HCT116 (cell line): ENCODE measurements around the gene MISFA.

Experiments used
- EZH2 ChIP-seq: fragments of 200-600 bp; sonication (generic); IDR thresholded peaks from 2 replicates; pipeline ENCODE4 v1.6.1; 2017; ENCODE audit warnings: antibody characterized with exemption, mixed run types
- FOSL1 ChIP-seq: IDR thresholded peaks from 2 replicates; pipeline ENCODE4 v1.6.1; 2012; ENCODE audit warnings: low read depth
- RAD21 ChIP-seq: IDR thresholded peaks from 2 replicates; pipeline ENCODE4 v1.6.1; 2012; ENCODE audit warnings: low read depth, mild to moderate bottlenecking
- SIN3A ChIP-seq: IDR thresholded peaks from 2 replicates; pipeline ENCODE4 v1.6.1; 2012; ENCODE audit warnings: low read depth
- TF ChIP-seq, protein P1 (sequence below), 3 experiments: fragments of 200-600 bp in 1 of 3; sonication (generic) in 1 of 3; IDR thresholded peaks in 2 of 3; conservative IDR thresholded peaks in 1 of 3; 2 replicates each; pipeline ENCODE4 v1.5.1; 2012 to 2017; ENCODE audit warnings: low read depth in 2 of 3, low read length in 2 of 3, antibody characterized with exemption in 1 of 3, borderline replicate concordance in 1 of 3, control low read depth in 1 of 3, mild to moderate bottlenecking in 1 of 3, mixed read lengths in 1 of 3, mixed run types in 1 of 3, moderate library complexity in 1 of 3; ENCODE audit not compliant: insufficient read depth in 1 of 3

DNA sequence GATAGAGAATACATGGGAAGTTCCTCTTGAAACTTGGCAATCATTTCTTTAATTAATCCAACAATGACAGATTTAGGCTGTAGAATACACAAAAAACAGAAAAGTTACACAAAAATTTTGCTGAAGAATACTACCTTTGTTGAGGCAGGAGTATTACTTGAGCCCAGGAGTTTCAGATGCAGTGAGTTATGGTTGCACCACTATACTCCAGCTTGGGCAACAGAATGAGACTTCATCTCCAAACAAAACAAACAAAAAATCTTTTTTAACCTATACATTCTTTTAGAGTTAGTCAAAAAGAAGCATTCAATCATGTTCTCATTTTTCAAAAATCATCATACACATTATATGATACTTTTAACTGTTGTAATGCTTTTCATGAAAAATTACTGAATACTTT is 33.2 kb upstream of the MISFA start:
- TF ChIP-seq, protein P1, sequence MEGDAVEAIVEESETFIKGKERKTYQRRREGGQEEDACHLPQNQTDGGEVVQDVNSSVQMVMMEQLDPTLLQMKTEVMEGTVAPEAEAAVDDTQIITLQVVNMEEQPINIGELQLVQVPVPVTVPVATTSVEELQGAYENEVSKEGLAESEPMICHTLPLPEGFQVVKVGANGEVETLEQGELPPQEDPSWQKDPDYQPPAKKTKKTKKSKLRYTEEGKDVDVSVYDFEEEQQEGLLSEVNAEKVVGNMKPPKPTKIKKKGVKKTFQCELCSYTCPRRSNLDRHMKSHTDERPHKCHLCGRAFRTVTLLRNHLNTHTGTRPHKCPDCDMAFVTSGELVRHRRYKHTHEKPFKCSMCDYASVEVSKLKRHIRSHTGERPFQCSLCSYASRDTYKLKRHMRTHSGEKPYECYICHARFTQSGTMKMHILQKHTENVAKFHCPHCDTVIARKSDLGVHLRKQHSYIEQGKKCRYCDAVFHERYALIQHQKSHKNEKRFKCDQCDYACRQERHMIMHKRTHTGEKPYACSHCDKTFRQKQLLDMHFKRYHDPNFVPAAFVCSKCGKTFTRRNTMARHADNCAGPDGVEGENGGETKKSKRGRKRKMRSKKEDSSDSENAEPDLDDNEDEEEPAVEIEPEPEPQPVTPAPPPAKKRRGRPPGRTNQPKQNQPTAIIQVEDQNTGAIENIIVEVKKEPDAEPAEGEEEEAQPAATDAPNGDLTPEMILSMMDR (IDR thresholded peaks at IDR 0.05 in 2 of 3, conservative IDR thresholded peaks at IDR 0.05 in 1 of 3; ENCODE audit: borderline replicate concordance in 1 of 3, insufficient read depth in 1 of 3, low read depth in 2 of 3, low read length in 2 of 3): no peak
- TF ChIP-seq FOSL1 (no peak), EZH2 (no peak), RAD21 (no peak), SIN3A (no peak)
